Kidney glomerular epithelial cell (primary cell): ENCODE results near the gene APOBEC3F.
"Not testable (repeated sequence)": the region's sequence is repeated elsewhere in the genome, so short reads cannot be mapped to it uniquely, and the experiment has no call there.

Experiments used
- DNase-seq: peaks from one replicate; lab custom pipeline; 2025; lab: John Stamatoyannopoulos, UW

Gene APOBEC3F

GRCh38 chr22:39027717-39028116 is 12.9 kb upstream of the APOBEC3F start:
- no peak for DNase-seq

- no peak for DNase-seq
These were observed 12.4 kb upstream of the APOBEC3F start for GRCh38 chr22:39028281-39028680.

- no peak for DNase-seq
These were observed 11.4 kb upstream of the APOBEC3F start for GRCh38 chr22:39029227-39029626.

- no peak for DNase-seq
These were observed 10.0 kb upstream of the APOBEC3F start for GRCh38 chr22:39030705-39031104.

- DNase-seq, result not testable (repeated sequence)
These were observed 9.0 kb upstream of the APOBEC3F start for GRCh38 chr22:39031434-39032295.

GRCh38 chr22:39037071-39037470 is 3.6 kb upstream of the APOBEC3F start:
- not testable (repeated sequence) for DNase-seq

GRCh38 chr22:39039306-39040126 is 1.1 kb upstream of the APOBEC3F start:
- DNase-seq, result no peak

GRCh38 chr22:39040155-39040537 is 518 bp upstream of the APOBEC3F start:
- DNase-seq, result not testable (repeated sequence)

GRCh38 chr22:39041908-39042307 is 1.2 kb downstream of the APOBEC3F start:
- DNase-seq, result no peak

GRCh38 chr22:39043063-39043462 is 2.4 kb downstream of the APOBEC3F start:
- not testable (repeated sequence) for DNase-seq

- not testable (repeated sequence) for DNase-seq
These were observed 4.5 kb downstream of the APOBEC3F start for GRCh38 chr22:39045136-39045535.

- DNase-seq, result not testable (repeated sequence)
These were observed 8.8 kb downstream of the APOBEC3F start for GRCh38 chr22:39049486-39049885.

GRCh38 chr22:39051844-39052495 is 11.3 kb downstream of the APOBEC3F start:
- not testable (repeated sequence) for DNase-seq

- DNase-seq, result no peak
These were observed 15.0 kb downstream of the APOBEC3F start for GRCh38 chr22:39055658-39056057.

GRCh38 chr22:39061290-39061689 is 20.6 kb downstream of the APOBEC3F start:
- DNase-seq, result not testable (repeated sequence)

GRCh38 chr22:39061951-39062350 is 21.3 kb downstream of the APOBEC3F start:
- not testable (repeated sequence) for DNase-seq

- not testable (repeated sequence) for DNase-seq
These were observed 23.2 kb downstream of the APOBEC3F start for GRCh38 chr22:39063904-39064303.

GRCh38 chr22:39066442-39067276 is 26.0 kb downstream of the APOBEC3F start:
- not testable (repeated sequence) for DNase-seq

GRCh38 chr22:39068033-39068785 is 27.5 kb downstream of the APOBEC3F start:
- DNase-seq, result no peak

- no peak for DNase-seq
These were observed 29.5 kb downstream of the APOBEC3F start for GRCh38 chr22:39070186-39070585.

GRCh38 chr22:39072581-39072981 is 31.9 kb downstream of the APOBEC3F start:
- not testable (repeated sequence) for DNase-seq
